Activated CD4-positive, alpha-beta T cell treated with anti-CD3 and anti-CD28 coated beads, Interleukin-2, amount 10 ng/mL, durations not matched to agents 24 days and 14 days (primary cell): ENCODE results near the gene STARD10. TPM values are rescaled to one million over a fixed set of nuclear protein-coding genes. Genes with fewer than 3 reads are reported as not detected.

Experiments used
- DNase-seq: peaks from one replicate; pipeline ENCODE4 v3.0.0; 2022
- H3K27ac Mint-ChIP-seq: one replicate; pipeline ENCODE4 v1.8.0; 2022; ENCODE audit warnings: mild to moderate bottlenecking, mixed read lengths
- H3K27me3 Mint-ChIP-seq: one replicate; pipeline ENCODE4 v1.8.0; 2022; ENCODE audit warnings: mixed read lengths
- H3K36me3 Mint-ChIP-seq: one replicate; pipeline ENCODE4 v1.8.0; 2022; ENCODE audit warnings: low read depth, mild to moderate bottlenecking, mixed read lengths
- H3K4me1 Mint-ChIP-seq: one replicate; pipeline ENCODE4 v1.8.0; 2021; ENCODE audit warnings: mixed read lengths
- H3K4me3 Mint-ChIP-seq: one replicate; pipeline ENCODE4 v1.8.0; 2022; ENCODE audit warnings: mild to moderate bottlenecking, moderate library complexity, mixed read lengths
- H3K9me3 Mint-ChIP-seq: one replicate; pipeline ENCODE4 v1.8.0; 2021; ENCODE audit warnings: mixed read lengths
- intact Hi-C: fragments of 100-400 bp; cut with micrococcal nuclease; formaldehyde crosslinking; loops from one replicate; pipeline ENCODE4 v1.15.1; 2023
- total RNA-seq: library from RNA; stranded (reverse); gene quantifications from 2 replicates; pipeline ENCODE4 v1.2.3, GENCODE V29; 2022

Gene STARD10
- total RNA-seq, 1 donor from 2014 or later, result 17.2 TPM

DNA sequence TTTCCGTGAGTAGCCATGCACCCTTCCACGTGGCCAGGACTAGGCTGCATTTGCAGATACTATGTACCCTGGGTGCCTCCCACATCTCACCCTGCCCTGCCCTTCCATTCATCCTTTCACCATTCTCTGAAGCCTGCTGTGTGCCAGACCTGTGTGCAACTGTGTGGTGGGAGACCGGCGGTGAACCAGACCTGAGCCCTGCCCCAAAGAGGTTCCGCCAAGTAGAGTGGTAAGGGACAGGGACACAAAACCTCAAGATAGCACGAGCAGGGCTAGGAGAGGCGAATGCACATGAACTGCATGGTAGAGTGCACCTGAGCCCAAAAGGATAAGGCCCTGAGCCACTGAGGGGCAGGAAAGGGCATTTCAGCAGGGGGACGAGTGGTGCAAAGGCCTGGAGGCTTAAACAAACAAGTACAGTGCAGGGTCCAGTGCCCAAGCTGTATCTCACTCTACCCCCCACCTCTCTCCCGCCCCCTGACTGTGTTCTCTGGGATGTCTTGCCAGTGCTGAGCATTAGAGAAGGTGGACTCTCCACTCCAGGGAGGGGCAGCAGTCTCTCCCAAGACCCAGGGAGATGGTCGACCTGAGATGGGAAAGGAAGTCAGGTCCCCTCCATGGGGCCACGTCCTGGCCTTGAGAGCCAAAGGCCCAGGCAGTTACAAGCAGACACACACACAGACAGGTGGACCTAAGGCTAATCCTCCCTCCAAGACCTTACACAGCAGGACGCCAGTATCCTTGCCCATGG is 27.5 kb downstream of the STARD10 start:
- Mint-ChIP-seq H3K27me3 (peaks cover 4% of the 10 kb centered on the region), H3K4me1 (peaks cover 17% of the 10 kb centered on the region), H3K36me3 (no peaks in the 10 kb centered on the region), H3K27ac (no peak overlapping the region), H3K9me3 (no peaks in the 10 kb centered on the region), H3K4me3 (no peak overlapping the region)
- intact Hi-C loops, result no loop called here
- no peak for DNase-seq

DNA sequence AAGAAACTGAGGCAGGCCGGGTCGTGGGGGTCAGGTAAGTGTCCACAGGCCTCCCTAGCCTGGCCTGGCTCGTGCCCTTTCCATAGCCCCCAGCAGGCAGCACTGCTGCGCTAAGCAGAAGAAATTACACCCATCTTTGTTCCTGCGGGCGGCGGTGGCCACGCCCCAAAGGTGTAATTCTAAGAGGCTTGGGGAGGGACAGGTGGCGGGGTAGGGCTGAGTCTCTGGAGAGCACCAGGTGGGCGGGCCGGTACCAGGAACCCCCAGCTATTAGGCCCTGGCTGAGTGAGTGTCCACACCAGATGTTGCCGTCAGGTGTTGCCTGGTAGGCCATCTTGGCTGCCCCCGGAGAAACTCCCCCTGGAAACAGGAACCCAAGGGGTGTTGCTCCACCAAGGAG is 29.3 kb downstream of the STARD10 start:
- no peaks in the 10 kb centered on the region for H3K9me3 Mint-ChIP-seq
- intact Hi-C loops, result no loop called here
- H3K27ac Mint-ChIP-seq, result no peak overlapping the region
- no peaks in the 10 kb centered on the region for H3K27me3 Mint-ChIP-seq
- H3K36me3 Mint-ChIP-seq, result no peaks in the 10 kb centered on the region
- H3K4me3 Mint-ChIP-seq, result no peak overlapping the region
- peaks cover 18% of the 10 kb centered on the region for H3K4me1 Mint-ChIP-seq
- no peak for DNase-seq

DNA sequence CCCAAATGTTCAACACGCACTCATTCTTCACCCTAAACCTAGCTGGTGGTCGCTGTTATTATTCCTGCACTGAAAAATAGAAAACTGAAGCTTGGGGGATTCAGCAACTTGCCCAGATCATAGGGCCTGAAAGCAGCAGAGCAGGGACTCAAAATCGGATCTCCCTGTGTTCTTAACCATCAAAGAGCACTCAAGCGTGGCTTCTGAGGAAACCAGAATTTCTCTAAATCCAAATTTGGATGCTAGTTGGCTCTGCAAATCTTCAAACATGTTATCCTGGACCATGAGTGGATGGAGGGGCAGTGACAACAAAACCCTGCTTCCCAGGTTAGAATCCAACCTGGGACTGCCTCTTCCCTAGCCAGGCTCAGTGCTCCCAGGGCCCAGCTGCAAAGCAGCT is 30.0 kb downstream of the STARD10 start:
- intact Hi-C loops, result loop anchor here (2.0 kb wide), 1 partner anchor 15 kb away; no protein-coding TSS in a partner anchor
- no peaks in the 10 kb centered on the region for H3K36me3 Mint-ChIP-seq
- H3K9me3 Mint-ChIP-seq, result no peaks in the 10 kb centered on the region
- H3K27me3 Mint-ChIP-seq, result no peaks in the 10 kb centered on the region
- no peak overlapping the region for H3K4me3 Mint-ChIP-seq
- no peak overlapping the region for H3K27ac Mint-ChIP-seq
- no peak for DNase-seq
- peaks cover 21% of the 10 kb centered on the region for H3K4me1 Mint-ChIP-seq

DNA sequence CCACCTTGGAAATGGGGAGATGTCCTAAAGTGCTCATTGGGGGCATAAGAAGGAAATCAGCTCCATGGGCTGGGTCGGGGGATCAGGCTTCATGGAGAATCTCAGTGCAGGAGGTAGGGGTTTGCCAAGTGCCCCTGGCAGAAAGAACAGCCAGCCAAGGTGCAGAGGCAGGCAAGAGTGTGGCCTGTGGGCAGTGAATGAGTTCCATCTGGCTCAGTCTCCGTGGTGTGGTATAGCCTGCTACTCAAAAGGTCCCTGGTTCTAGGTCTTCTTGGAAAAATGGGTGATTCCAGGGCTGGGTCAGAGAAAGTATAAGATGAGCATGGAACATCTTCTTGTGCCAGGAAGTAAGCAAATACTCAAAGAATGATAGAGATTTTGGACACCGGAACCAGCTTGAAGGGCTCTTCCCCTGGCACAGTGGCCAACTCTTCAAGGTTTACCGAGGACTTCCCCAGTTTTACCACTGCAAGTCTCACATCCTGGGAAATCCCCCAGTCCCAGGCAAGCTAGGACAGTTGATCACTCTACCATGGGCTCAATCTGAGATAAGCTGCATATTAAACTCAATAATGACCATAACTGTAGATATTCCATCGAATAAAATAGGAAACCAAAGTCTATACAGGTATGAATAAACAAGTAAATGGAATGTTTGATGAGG is 31.1 kb downstream of the STARD10 start:
- Mint-ChIP-seq H3K27me3 (no peaks in the 10 kb centered on the region), H3K27ac (no peak overlapping the region), H3K4me1 (peaks cover 22% of the 10 kb centered on the region), H3K36me3 (no peaks in the 10 kb centered on the region), H3K9me3 (no peaks in the 10 kb centered on the region), H3K4me3 (no peak overlapping the region)
- peak; percentile 68 for DNase-seq
- intact Hi-C loops, result loop anchor here (2.0 kb wide), 1 partner anchor 16 kb away; no protein-coding TSS in a partner anchor

DNA sequence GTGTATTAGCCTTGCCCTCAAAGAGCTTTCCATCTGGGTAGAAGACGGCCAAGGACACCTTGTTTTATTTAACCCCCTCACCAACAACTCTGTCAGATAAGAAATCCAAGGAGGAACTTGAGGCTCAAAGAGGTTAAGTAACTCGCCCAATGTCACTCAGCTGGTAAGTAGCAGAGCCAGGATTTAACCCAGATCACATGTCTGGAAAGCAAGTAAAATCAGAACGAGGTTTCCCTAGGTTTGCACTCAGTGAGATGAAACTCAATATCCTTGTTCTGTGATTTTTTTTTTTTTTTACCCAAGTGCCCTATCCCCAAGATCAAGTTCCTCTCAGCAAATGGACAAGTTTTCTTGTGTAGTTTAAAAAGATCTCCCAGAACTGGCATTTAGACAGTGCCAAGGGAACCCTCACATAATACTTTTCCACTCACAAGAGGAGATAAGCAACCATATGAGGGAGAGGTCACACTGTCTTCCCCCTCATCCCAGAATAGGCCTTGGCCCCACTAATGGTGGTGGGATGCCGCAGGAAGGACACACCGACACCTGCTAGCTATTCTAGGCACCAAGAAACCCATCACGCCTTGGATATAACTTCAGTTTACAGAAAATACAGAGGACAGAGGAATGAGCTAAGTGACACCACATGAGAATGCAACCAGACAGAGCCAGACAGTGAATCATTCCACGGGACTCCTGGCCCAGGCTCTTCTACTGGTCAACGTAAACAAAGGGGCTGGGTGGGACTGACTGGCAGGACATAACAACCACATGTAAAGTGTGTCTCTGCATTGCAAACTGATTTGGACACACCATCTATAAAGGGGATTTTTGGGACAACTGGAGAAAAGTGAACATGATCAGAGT is 33.1 kb downstream of the STARD10 start:
- peaks cover 22% of the 10 kb centered on the region for H3K4me1 Mint-ChIP-seq
- intact Hi-C loops, result no loop called here

DNA sequence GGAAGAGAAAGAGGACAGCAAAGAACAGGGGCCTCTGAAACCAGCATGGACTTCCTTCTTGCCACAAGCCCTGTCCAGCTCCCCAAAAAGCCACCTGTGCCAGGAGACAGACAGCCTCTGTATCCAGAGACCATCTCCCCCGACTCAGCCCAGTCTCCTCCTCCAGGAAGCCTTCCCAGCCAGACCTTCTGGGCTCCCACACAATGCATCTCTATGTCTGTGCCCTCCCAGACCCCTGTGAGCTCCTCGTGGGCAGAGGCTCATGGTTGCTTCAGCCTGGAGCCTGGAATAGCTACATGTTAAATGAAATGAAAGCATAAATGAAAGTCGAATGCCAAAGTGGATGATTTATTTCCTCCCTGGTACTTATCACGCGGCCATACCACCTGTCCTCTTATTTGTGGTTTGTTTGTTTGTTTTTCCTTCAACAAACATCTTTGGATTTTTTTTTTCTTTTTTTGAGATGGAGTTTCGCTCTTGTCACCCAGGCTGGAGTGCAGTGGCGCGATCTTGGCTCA is 34.3 kb downstream of the STARD10 start:
- Mint-ChIP-seq H3K4me3 (no peak overlapping the region), H3K36me3 (peaks cover 4% of the 10 kb centered on the region), H3K4me1 (peaks cover 22% of the 10 kb centered on the region), H3K27me3 (no peaks in the 10 kb centered on the region), H3K27ac (no peak overlapping the region), H3K9me3 (no peaks in the 10 kb centered on the region)
- DNase-seq, result no peak
- intact Hi-C loops, result no loop called here

More for the DNA sequence above, 33.1 kb downstream of the STARD10 start:
- no peak overlapping the region for H3K27ac Mint-ChIP-seq
- H3K27me3 Mint-ChIP-seq, result no peaks in the 10 kb centered on the region
- H3K36me3 Mint-ChIP-seq, result peaks cover 4% of the 10 kb centered on the region
- H3K9me3 Mint-ChIP-seq, result no peaks in the 10 kb centered on the region
- DNase-seq, result no peak
- no peak overlapping the region for H3K4me3 Mint-ChIP-seq

DNA sequence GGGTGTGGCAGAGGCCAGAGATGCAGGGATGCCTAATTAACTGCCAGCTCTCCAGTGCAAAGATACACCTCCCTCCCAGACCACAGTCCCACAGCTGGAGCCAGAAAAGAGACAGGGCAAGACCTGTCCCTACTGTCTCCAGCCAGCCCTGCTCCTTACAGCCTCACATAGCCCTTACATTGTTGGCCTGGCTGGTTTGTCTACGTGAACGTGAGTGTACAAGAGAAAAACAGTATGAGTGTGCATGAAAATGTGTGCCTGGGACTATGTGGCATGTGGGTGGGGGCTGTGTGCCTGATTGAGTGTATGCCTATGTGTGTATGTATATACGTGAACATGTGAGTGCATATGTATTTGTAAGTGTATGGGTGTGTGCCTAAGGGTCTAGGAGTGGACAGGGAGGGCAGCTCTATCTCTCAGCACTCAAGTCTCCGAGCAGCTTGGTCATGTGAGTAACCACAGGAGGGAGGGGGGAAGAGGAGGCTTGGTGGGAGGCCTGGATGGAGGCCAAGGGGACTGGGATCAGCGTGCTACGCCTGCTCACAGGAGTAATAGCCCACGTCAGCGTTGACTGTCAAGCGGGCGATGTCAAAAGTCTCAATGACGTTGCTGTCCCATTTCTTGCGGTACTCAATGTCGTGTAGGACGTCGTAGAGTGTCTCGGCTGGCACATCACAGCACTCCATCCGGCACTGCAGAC is 35.0 kb downstream of the STARD10 start:
- Mint-ChIP-seq H3K4me3 (no peak overlapping the region), H3K36me3 (peaks cover 4% of the 10 kb centered on the region), H3K9me3 (no peaks in the 10 kb centered on the region), H3K27me3 (no peaks in the 10 kb centered on the region), H3K4me1 (peaks cover 22% of the 10 kb centered on the region), H3K27ac (no peak overlapping the region)
- intact Hi-C loops, result no loop called here
- DNase-seq, result no peak

DNA sequence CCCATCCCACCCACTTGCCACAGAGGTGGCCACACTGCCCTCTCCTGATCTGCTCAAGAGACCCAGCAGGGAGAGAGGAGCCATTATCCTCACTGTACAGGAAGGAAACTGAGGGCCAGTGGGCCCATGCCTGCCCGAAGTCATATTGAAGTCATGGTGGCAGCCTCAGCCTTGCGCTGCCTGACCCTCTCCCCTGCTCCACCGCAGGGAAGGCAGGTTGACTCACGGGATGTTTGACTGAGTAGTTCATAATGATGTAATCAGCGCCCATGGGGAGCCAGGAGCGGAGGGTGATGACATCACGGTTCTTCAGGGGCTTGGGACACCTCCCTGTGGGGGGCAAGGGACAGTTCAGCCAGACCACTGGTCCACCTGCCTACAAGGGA is 35.5 kb downstream of the STARD10 start:
- no peak for DNase-seq
- intact Hi-C loops, result no loop called here
- no peaks in the 10 kb centered on the region for H3K27me3 Mint-ChIP-seq
- no peak overlapping the region for H3K27ac Mint-ChIP-seq
- no peaks in the 10 kb centered on the region for H3K9me3 Mint-ChIP-seq
- peaks cover 4% of the 10 kb centered on the region for H3K36me3 Mint-ChIP-seq
- H3K4me3 Mint-ChIP-seq, result no peak overlapping the region
- peaks cover 18% of the 10 kb centered on the region for H3K4me1 Mint-ChIP-seq

DNA sequence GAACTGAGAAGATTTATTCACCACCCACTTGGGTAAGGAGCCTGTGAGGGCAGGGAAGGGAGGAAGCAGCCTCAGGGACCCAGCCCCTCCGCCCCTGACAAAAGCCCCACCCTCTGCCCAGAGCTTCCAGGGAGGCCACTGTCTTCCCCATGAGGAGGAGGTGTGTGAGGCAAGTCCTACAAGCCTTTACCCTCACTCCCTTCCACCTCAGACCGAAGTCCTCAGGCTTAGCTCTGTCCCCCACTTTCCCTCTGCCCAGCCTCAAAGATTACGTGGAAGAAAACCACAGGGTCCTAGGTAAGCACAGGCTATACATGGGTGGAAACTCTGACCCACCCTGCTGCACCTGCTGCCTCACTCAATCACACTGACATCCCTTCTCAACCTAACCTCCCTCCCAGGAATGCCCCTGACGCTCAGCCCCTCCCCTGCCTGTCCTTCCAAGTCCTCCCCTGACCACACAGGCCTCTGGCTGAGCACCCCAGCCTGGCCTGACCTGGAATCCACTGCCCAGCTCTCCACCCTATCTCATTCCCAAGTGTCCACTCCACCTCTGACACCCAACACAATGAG is 38.0 kb downstream of the STARD10 start:
- intact Hi-C loops, result no loop called here
- peaks cover 4% of the 10 kb centered on the region for H3K36me3 Mint-ChIP-seq
- no peaks in the 10 kb centered on the region for H3K9me3 Mint-ChIP-seq
- no peaks in the 10 kb centered on the region for H3K27me3 Mint-ChIP-seq
- no peak overlapping the region for H3K4me3 Mint-ChIP-seq
- peaks cover 18% of the 10 kb centered on the region for H3K4me1 Mint-ChIP-seq
- no peak for DNase-seq
- H3K27ac Mint-ChIP-seq, result no peak overlapping the region

DNA sequence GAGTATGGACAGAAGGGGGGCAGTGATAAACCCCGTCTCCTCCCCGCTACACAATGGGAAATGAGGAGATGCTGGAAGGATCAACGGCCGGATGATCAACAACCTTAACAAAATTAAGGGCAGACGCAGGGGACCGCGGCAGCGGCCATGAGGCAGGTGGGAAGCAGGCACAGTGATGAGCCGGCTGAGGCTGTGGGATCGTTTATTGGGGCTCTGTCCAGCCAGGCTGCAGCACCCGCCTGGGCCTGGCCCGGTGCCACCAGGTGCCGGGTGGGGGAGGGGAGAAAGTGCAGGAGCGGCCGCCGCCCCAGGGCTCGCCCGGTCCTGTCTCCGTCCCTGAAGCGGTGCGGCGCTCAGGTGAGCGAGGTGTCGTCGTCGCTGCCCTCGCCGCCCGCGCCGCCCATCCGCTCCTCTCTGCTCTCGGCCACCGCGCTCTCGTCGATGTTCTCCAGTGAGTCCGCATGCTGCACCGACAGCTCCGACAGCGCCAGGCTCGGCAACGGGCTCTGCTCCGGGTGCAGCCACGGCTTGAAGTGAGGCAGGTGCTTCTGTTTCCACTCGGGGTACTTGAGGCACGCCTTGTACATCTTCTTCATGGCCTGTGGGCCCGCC is 39.2 kb downstream of the STARD10 start:
- Mint-ChIP-seq H3K27me3 (no peaks in the 10 kb centered on the region), H3K27ac (no peak overlapping the region), H3K4me3 (no peak overlapping the region), H3K36me3 (peaks cover 4% of the 10 kb centered on the region), H3K4me1 (peaks cover 23% of the 10 kb centered on the region), H3K9me3 (no peaks in the 10 kb centered on the region)
- no peak for DNase-seq
- intact Hi-C loops, result no loop called here

DNA sequence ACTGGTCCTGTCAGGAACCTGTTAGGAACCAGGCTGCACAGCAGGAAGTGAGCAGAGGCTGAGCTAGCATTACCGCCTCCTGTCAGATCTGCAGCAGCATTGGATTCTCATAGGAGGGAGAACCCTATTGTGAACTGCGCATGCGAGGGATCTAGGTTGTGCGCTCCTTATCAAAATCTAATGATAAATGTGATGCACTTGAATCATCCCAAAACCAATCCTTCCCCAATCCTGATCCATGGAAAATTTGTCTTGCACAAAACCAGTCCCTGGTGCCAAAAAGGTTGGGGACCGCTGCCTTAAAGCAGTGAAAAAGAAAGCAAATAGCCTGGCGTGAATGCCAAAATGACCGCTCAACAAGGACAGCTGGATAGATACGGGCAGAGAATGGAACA is 39.7 kb downstream of the STARD10 start:
- Mint-ChIP-seq H3K27ac (no peak overlapping the region), H3K36me3 (peaks cover 4% of the 10 kb centered on the region), H3K4me1 (peaks cover 23% of the 10 kb centered on the region), H3K9me3 (no peaks in the 10 kb centered on the region), H3K27me3 (no peaks in the 10 kb centered on the region), H3K4me3 (no peak overlapping the region)
- intact Hi-C loops, result no loop called here
- DNase-seq, result no peak

DNA sequence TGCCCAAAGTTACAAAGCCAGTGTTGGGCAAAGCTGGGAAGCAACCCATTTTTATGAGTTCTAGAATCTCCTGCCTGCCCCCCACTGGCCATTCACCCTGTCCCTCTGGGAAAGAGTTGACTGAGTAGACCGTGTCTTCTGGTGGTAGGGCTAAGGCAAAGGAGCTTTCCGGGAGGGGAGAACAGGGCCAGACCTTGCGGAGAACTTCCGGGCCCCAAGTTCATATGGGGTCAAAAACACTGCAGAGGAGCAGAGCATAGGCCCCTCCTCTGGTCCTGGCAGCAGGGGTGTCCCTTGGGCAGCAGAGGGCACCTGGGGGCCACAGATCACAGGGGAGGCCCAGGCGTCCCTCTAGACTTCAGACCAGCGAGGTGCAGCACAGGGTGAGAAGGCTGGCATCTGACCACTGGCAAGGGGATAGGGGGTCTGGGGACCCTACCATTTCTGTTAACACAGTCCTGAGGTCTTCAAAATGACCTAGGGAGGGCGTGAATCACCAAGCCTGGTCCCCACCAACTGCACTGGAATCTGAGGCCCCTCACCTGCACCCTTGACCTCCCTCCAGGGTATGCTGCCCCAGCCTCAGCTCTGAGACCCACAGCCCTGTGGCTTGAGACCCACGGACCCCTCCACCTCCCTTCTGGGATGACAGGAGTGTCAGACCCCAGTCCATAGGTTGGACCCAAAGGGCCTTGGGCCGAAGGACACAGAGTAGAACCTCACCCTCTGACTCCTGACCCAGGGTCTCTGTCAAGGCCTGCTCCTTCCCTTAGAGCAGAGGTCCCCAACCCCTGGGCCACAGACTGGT is 40.3 kb downstream of the STARD10 start:
- Mint-ChIP-seq H3K4me1 (peaks cover 24% of the 10 kb centered on the region), H3K27ac (no peak overlapping the region), H3K4me3 (peak overlapping the region; percentile 87), H3K36me3 (peaks cover 4% of the 10 kb centered on the region), H3K9me3 (no peaks in the 10 kb centered on the region), H3K27me3 (no peaks in the 10 kb centered on the region)
- intact Hi-C loops, result loop anchor here (2.0 kb wide), 1 partner anchor 39 kb away; no protein-coding TSS in a partner anchor
- no peak for DNase-seq
